GM12872 (cell line): ENCODE results near the gene NEURL1.

Source experiments
- CTCF ChIP-seq: IDR thresholded peaks from 3 replicates; pipeline ENCODE4 v1.5.1; 2011; ENCODE audit warnings: low read depth, mild to moderate bottlenecking, low read length, moderate library complexity; ENCODE audit not compliant: insufficient read depth

NEURL1 gene

GRCh38 chr10:103616705-103617601 lies 123.4 kb downstream of the NEURL1 start:
- TF ChIP-seq CTCF, result no peak

- no peak for TF ChIP-seq CTCF
Observed at GRCh38 chr10:103617602-103618385, 124.3 kb downstream of the NEURL1 start.

DNA sequence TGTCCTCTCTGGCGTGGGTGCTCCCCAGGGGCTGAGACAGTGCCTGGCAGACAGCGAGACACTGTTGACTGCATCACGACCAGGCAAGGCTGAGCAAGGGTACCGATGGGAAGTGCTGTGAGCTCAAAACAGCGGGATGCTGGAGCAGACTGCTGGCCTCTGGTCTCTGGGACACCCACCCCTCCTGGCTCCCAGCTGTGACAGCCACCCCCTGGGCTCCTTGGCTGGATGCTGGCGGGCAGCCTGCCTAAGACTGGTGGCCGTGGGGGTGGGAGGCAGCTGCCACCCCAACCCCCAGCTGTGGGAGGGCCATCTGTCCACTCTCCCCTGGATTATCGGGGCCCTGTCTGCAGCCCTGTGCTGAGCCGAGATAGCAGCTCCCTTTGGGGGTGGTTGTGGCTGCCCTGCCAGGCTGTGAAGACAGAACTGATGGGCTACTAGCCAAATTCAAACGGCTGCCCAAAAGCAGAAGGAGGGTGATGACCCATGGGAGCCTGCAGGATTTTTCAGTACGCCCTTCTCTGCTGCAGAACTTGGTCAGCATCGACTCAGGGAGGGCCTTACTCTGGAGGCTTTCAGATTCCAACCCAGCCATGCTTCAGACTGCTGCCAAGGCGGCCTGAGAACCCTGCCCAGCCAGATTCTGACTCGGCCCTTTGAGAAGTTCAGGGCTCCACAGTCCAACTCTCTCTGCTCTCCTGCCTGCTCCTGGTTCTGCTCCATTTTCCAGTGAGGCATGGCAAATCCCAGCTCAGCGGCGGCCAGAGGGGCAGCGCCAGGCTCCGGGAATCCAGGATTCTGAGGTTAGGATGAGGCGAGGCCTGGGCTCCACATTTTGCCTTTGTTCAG lies 125.3 kb downstream of the NEURL1 start:
- TF ChIP-seq CTCF, result no peak

- TF ChIP-seq CTCF, result no peak
Observed at GRCh38 chr10:103619424-103620351, 126.2 kb downstream of the NEURL1 start.

DNA sequence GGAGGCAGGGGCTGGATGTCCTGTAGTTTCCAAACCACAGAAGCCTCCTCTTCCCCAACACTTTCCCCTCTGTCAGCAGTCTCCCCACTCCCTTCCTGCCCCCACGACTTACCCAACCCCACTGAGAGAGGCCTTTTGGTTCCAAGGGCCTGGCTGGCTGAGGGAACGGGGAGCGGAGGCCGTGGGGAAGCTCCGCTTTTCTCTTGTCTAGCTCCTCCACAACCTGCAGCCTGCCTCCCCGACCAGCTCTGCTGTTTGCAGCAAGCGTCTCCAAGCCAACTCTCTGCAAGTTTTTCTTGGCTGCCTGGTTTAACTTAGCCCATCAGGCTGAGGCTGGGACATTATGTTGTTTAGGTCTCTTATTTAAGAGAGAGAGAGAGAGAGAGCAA lies 126.8 kb downstream of the NEURL1 start:
- TF ChIP-seq CTCF, result no peak

DNA sequence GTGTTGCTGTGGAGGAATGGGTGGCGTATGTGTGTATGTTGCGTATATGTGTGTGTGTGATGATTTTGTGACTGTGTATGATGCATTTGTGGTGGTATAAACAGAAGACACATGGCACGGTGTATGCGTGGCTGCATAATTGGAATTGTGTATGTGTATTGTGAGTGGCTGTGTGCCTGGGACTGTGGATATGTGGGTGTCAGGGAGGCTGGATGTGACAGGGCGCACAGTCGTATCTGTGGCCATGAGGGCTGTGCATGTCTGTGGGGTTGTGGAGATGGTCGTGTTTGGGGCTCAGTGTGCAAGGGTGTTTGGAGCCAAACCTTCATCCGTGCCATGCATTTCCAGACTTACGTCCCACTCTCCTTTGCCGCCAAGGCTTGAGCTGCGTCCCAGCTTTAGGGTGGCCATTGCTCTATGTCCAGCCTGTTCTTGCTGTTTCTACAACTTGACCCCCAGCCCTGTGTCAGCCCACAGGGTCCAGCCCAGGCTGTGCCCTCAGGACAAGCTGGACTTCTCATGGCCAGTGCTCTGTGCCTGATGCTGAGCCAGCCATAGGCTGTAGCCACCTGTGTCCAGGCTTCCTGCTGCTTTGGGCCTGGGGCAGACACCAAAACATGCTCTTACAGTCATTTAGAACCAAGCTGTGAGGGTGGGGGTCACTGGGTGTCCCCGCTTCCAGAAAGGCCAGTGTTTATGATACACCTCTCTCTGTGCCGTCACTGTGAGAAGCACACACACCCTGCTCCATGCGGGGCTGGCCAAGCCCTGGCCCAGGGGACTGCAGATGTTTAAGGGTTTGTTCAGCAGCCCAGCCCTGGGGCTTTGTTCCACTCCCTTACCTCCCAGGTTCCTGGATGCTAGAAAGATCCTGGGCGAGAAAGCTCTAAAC lies 127.6 kb downstream of the NEURL1 start:
- no peak for TF ChIP-seq CTCF
